Prostate gland (tissue), 2 donors: ENCODE measurements around the gene KLHL3.
A peak's percentile ranks its signal among the peaks of the same experiment; 100 is the strongest.

Experiments
- CTCF ChIP-seq, 4 experiments: fragments of 200-600 bp in 2 of 4; fragments of 450-650 bp in 2 of 4; sonication (generic) in 2 of 4; IDR thresholded peaks; 1 replicate in 3 of 4; 2 replicates in 1 of 4; pipeline ENCODE4 v1.5.1; 2016 to 2019; ENCODE audit warnings: antibody characterized with exemption in 4 of 4, mild to moderate bottlenecking in 2 of 4, moderate library complexity in 2 of 4
- POLR2A ChIP-seq: fragments of 450-650 bp; IDR thresholded peaks from one replicate; pipeline ENCODE4 v1.6.1; 2016; ENCODE audit warnings: antibody characterized with exemption, mild to moderate bottlenecking
- POLR2AphosphoS5 ChIP-seq: sonication (generic); formaldehyde crosslinking; IDR thresholded peaks from one replicate; pipeline ENCODE4 v1.6.1; 2017; ENCODE audit warnings: antibody characterized with exemption

- TF ChIP-seq CTCF (IDR thresholded peaks at IDR 0.05) = no peak
- TF ChIP-seq POLR2A = no peak
- TF ChIP-seq POLR2AphosphoS5 = peak; percentile 93
Observed at GRCh38 chr5:137622850-137623249, 113.0 kb downstream of the KLHL3 start.
